Natural killer cell (primary cell): ENCODE results near the gene CPNE4. TPM values are rescaled to one million over a fixed set of nuclear protein-coding genes. Genes with fewer than 3 reads are reported as not detected.

Experiments
- ATAC-seq, 3 donors: fragments of 150-1000 bp in 2 of 3; fragments of 200-7000 bp in 1 of 3; cut with Tn5 transposase; 1 replicate in 1 of 3; 2 replicates in 2 of 3; pipeline ENCODE4 v1.10.0; 2021; ENCODE audit warnings: mild to moderate bottlenecking in 2 of 3, moderate library complexity in 2 of 3
- DNase-seq, 2 donors: peaks; one replicate each; pipeline versions ENCODE4 v3.0.0 to v3.0.0-alpha.2; 2013 to 2021; ENCODE audit warnings: mixed read lengths in 1 of 2
- H3K27ac ChIP-seq: one replicate; pipeline ENCODE4 v1.5.1; 2013; ENCODE audit warnings: mild to moderate bottlenecking, low read length
- H3K27me3 ChIP-seq: one replicate; pipeline ENCODE4 v1.6.1; 2013; ENCODE audit warnings: low read length; ENCODE audit not compliant: control insufficient read depth, insufficient read depth
- H3K36me3 ChIP-seq: one replicate; pipeline ENCODE4 v1.6.1; 2013; ENCODE audit warnings: low read length; ENCODE audit not compliant: control insufficient read depth, insufficient read depth
- H3K4me1 ChIP-seq: one replicate; pipeline ENCODE4 v1.6.1; 2013; ENCODE audit warnings: low read length; ENCODE audit not compliant: control insufficient read depth, insufficient read depth
- H3K4me3 ChIP-seq: one replicate; pipeline ENCODE4 v1.5.1; 2013; ENCODE audit warnings: low read length
- H3K9me3 ChIP-seq: one replicate; pipeline ENCODE4 v1.6.1; 2013; ENCODE audit warnings: low read length; ENCODE audit not compliant: control insufficient read depth, insufficient read depth
- H3K27ac Mint-ChIP-seq, 2 donors: one replicate each; pipeline ENCODE4 v1.8.0; 2022; ENCODE audit warnings: mild to moderate bottlenecking in 2 of 2, mixed read lengths in 2 of 2, moderate library complexity in 1 of 2
- H3K27me3 Mint-ChIP-seq, 2 donors: one replicate each; pipeline ENCODE4 v1.8.0; 2022; ENCODE audit warnings: low read depth in 2 of 2, mixed read lengths in 2 of 2
- H3K36me3 Mint-ChIP-seq: one replicate; pipeline ENCODE4 v1.8.0; 2022; ENCODE audit warnings: mixed read lengths
- H3K4me1 Mint-ChIP-seq, 2 donors: one replicate each; pipeline ENCODE4 v1.8.0; 2022; ENCODE audit warnings: mixed read lengths in 2 of 2
- H3K4me3 Mint-ChIP-seq: one replicate; pipeline ENCODE4 v1.8.0; 2022; ENCODE audit warnings: mild to moderate bottlenecking, moderate library complexity, mixed read lengths
- H3K9me3 Mint-ChIP-seq, 2 donors: one replicate each; pipeline ENCODE4 v1.8.0; 2022; ENCODE audit warnings: mixed read lengths in 2 of 2
- CTCF ChIP-seq: fragments of 200-600 bp; IDR thresholded peaks from one replicate; pipeline ENCODE4 v1.8.0; 2022; ENCODE audit warnings: antibody characterized with exemption
- WGBS: methylation state at CpG from one replicate; pipeline ENCODE4 v1.1.7; 2013; ENCODE audit warnings: missing lambda C conversion rate; ENCODE audit not compliant: insufficient coverage; 5-methylcytosine and 5-hydroxymethylcytosine counted together
- intact Hi-C: fragments of 100-400 bp; cut with micrococcal nuclease; formaldehyde crosslinking; loops from one replicate; pipeline ENCODE4 v1.14.2; 2022
- total RNA-seq, 4 donors: library from RNA; stranded (reverse); fragments of 120-200 nt in 1 of 4; gene quantifications; one replicate each; pipeline versions ENCODE4 v1.2.3 to v1.2.4, GENCODE V29; 2013 to 2022

Gene CPNE4
- total RNA-seq, 3 donors from 2014 or later (not counting 1 experiment from before 2014, with no cell fraction given): not detected

- Mint-ChIP-seq H3K9me3 (no peaks in the 10 kb centered on the region), H3K4me3 (no peak overlapping the region), H3K27me3 (no peaks in the 10 kb centered on the region), H3K36me3 (peaks cover 2% of the 10 kb centered on the region), H3K27ac (no peak overlapping the region), H3K4me1 (peaks cover 0 to 11% of the 10 kb centered on the region in 2 donors)
- ATAC-seq (no peak), DNase-seq (no peak)
- Histone ChIP-seq H3K4me3 (no peak overlapping the region), H3K9me3 (no peaks in the 10 kb centered on the region), H3K27ac (no peak overlapping the region), H3K4me1 (no peaks in the 10 kb centered on the region), H3K36me3 (peaks cover 36% of the 10 kb centered on the region), H3K27me3 (no peaks in the 10 kb centered on the region)
- TF ChIP-seq CTCF: no peak
- no CpG with 5 or more reads among the region's 1 CpG for WGBS
- intact Hi-C loops: no loop called here
Observed at GRCh38 chr3:131485119-131485518, 549.7 kb downstream of the CPNE4 start.

GRCh38 chr3:131484496-131485111 is 550.2 kb downstream of the CPNE4 start:
- no peaks in the 10 kb centered on the region for H3K4me1 ChIP-seq
- DNase-seq: no peak
- Mint-ChIP-seq H3K9me3 (no peaks in the 10 kb centered on the region), H3K4me3 (no peak overlapping the region), H3K36me3 (peaks cover 7% of the 10 kb centered on the region), H3K4me1 (peaks cover 0 to 11% of the 10 kb centered on the region in 2 donors), H3K27ac (no peak overlapping the region), H3K27me3 (no peaks in the 10 kb centered on the region)
- WGBS: 80% methylated on average over 2 of the region's 4 CpGs
- no peak for ATAC-seq
- no peak overlapping the region for H3K4me3 ChIP-seq
- H3K27me3 ChIP-seq: no peaks in the 10 kb centered on the region
- intact Hi-C loops: no loop called here
- H3K36me3 ChIP-seq: peaks cover 32% of the 10 kb centered on the region
- TF ChIP-seq CTCF: no peak
- no peaks in the 10 kb centered on the region for H3K9me3 ChIP-seq
- no peak overlapping the region for H3K27ac ChIP-seq
